Measurements from ENCODE around the gene CCDC201. TPM values are rescaled to one million over a fixed set of nuclear protein-coding genes. Genes with fewer than 3 reads are reported as not detected.

The CCDC201 gene
- total and polyA plus RNA-seq, 2 of the 8 experiments (the other 6 are each of a cell fraction or from before 2014, with no cell fraction given): not detected

- TF ChIP-seq ASH2L (IDR thresholded peaks at IDR 0.05; ENCODE audit: low read length): no peak
These were observed 48.5 kb upstream of the CCDC201 start (continued) for GRCh38 chr7:45921381-45921698.

All from H1 (cell line).